Measurements from ENCODE around the gene STX4.

Gene STX4

GRCh38 chr16:31083981-31084380, 50.6 kb downstream of the STX4 start:
- peaks cover 15% of the 10 kb centered on the region; the same call in 1 of the 2 replicates for H3K79me2 ChIP-seq (ENCODE audit: insufficient read depth, low read length)
- no peak overlapping the region for H3K4me2 ChIP-seq (ENCODE audit: low read depth, low read length, poor library complexity, severe bottlenecking)
- H3K9me3 ChIP-seq (ENCODE audit: insufficient read depth, low read depth, low read length): no peaks in the 10 kb centered on the region
- peaks cover 23% of the 10 kb centered on the region; the same call in 1 of the 2 replicates for H3K36me3 ChIP-seq (ENCODE audit: insufficient read depth, low read length)
- no peak overlapping the region for H3K9ac ChIP-seq (ENCODE audit: low read depth, low read length, poor library complexity, severe bottlenecking)
- no peak for TF ChIP-seq EZH2phosphoT487 (IDR thresholded peaks at IDR 0.05; ENCODE audit: borderline replicate concordance)
- TF ChIP-seq CTCF (conservative IDR thresholded peaks at IDR 0.05; ENCODE audit: low read length): no peak
- H4K20me1 ChIP-seq (ENCODE audit: insufficient read depth, low read length, poor library complexity, severe bottlenecking): peaks cover 27% of the 10 kb centered on the region
- no peak overlapping the region for H2AFZ ChIP-seq (ENCODE audit: low read length)
- H3K4me1 ChIP-seq (ENCODE audit: insufficient read depth, low read length, poor library complexity, severe bottlenecking): peaks cover 4% of the 10 kb centered on the region
- H3F3A ChIP-seq (ENCODE audit: low read depth): no peaks in the 10 kb centered on the region
- no peaks in the 10 kb centered on the region for H3K27me3 ChIP-seq (ENCODE audit: insufficient read depth, low read length, poor library complexity, severe bottlenecking)
- no peaks in the 10 kb centered on the region for H3K9me2 ChIP-seq (replicated peaks; ENCODE audit: low read depth, low read length)
- no peak overlapping the region for H3K4me3 ChIP-seq (ENCODE audit: low read length, poor library complexity, severe bottlenecking)

GRCh38 chr16:31084584-31085302, 51.4 kb downstream of the STX4 start:
- Histone ChIP-seq H3K9ac (ENCODE audit: low read depth, low read length, poor library complexity, severe bottlenecking) (no peak overlapping the region), H3K4me2 (ENCODE audit: low read depth, low read length, poor library complexity, severe bottlenecking) (no peak overlapping the region), H2AFZ (ENCODE audit: low read length) (no peak overlapping the region), H3K4me3 (ENCODE audit: low read length, poor library complexity, severe bottlenecking) (no peak overlapping the region), H3K79me2 (ENCODE audit: insufficient read depth, low read length) (peaks cover 13% of the 10 kb centered on the region; the same call in 1 of the 2 replicates), H3K9me2 (replicated peaks; ENCODE audit: low read depth, low read length) (no peaks in the 10 kb centered on the region), H3K27me3 (ENCODE audit: insufficient read depth, low read length, poor library complexity, severe bottlenecking) (no peaks in the 10 kb centered on the region), H3K36me3 (ENCODE audit: insufficient read depth, low read length) (peaks cover 22% of the 10 kb centered on the region; the same call in 1 of the 2 replicates), H4K20me1 (ENCODE audit: insufficient read depth, low read length, poor library complexity, severe bottlenecking) (peaks cover 21% of the 10 kb centered on the region), H3K4me1 (ENCODE audit: insufficient read depth, low read length, poor library complexity, severe bottlenecking) (peaks cover 4% of the 10 kb centered on the region), H3F3A (ENCODE audit: low read depth) (no peaks in the 10 kb centered on the region), H3K9me3 (ENCODE audit: insufficient read depth, low read depth, low read length) (no peaks in the 10 kb centered on the region)
- TF ChIP-seq EZH2phosphoT487 (IDR thresholded peaks at IDR 0.05; ENCODE audit: borderline replicate concordance) (no peak), CTCF (conservative IDR thresholded peaks at IDR 0.05; ENCODE audit: low read length) (no peak)

- peaks cover 4% of the 10 kb centered on the region for H3K4me1 ChIP-seq (ENCODE audit: insufficient read depth, low read length, poor library complexity, severe bottlenecking)
- H4K20me1 ChIP-seq (ENCODE audit: insufficient read depth, low read length, poor library complexity, severe bottlenecking): peaks cover 21% of the 10 kb centered on the region
- peaks cover 9% of the 10 kb centered on the region; the same call in 1 of the 2 replicates for H3K79me2 ChIP-seq (ENCODE audit: insufficient read depth, low read length)
- no peak overlapping the region for H3K9ac ChIP-seq (ENCODE audit: low read depth, low read length, poor library complexity, severe bottlenecking)
- no peak for TF ChIP-seq EZH2phosphoT487 (IDR thresholded peaks at IDR 0.05; ENCODE audit: borderline replicate concordance)
- no peak for TF ChIP-seq CTCF (conservative IDR thresholded peaks at IDR 0.05; ENCODE audit: low read length)
- H3K4me3 ChIP-seq (ENCODE audit: low read length, poor library complexity, severe bottlenecking): no peak overlapping the region
- peaks cover 22% of the 10 kb centered on the region; the same call in 1 of the 2 replicates for H3K36me3 ChIP-seq (ENCODE audit: insufficient read depth, low read length)
- no peaks in the 10 kb centered on the region for H3K9me3 ChIP-seq (ENCODE audit: insufficient read depth, low read depth, low read length)
- no peaks in the 10 kb centered on the region for H3F3A ChIP-seq (ENCODE audit: low read depth)
- H3K9me2 ChIP-seq (replicated peaks; ENCODE audit: low read depth, low read length): no peaks in the 10 kb centered on the region
- no peak overlapping the region for H3K4me2 ChIP-seq (ENCODE audit: low read depth, low read length, poor library complexity, severe bottlenecking)
- no peak overlapping the region for H2AFZ ChIP-seq (ENCODE audit: low read length)
- H3K27me3 ChIP-seq (ENCODE audit: insufficient read depth, low read length, poor library complexity, severe bottlenecking): no peaks in the 10 kb centered on the region
Measured at GRCh38 chr16:31085411-31085810, 52.1 kb downstream of the STX4 start.
